LNCaP clone FGC (cell line): Measurements from ENCODE around the gene RCBTB2.
"Not testable (repeated sequence)": the region's sequence is repeated elsewhere in the genome, so short reads cannot be mapped to it uniquely, and the experiment has no call there.

Source experiments
- DNase-seq: peaks from one replicate; pipeline ENCODE4 v3.0.0-alpha.2; 2011; ENCODE audit warnings: low read depth
- H3K4me3 ChIP-seq: 2 replicates; pipeline ENCODE4 v1.5.1; 2011; ENCODE audit warnings: mild to moderate bottlenecking, low read depth, low read length, control low read depth
- CTCF ChIP-seq: IDR thresholded peaks from 2 replicates; pipeline ENCODE4 v1.5.1; 2012; ENCODE audit warnings: mild to moderate bottlenecking; ENCODE audit not compliant: control insufficient read depth, insufficient read depth; ENCODE audit errors: extremely low read depth

RCBTB2 gene

GRCh38 chr13:48457578-48458242 lies 75.2 kb downstream of the RCBTB2 start:
- no peak for DNase-seq
- no peak overlapping the region for H3K4me3 ChIP-seq
- TF ChIP-seq CTCF: no peak

- H3K4me3 ChIP-seq: no peak overlapping the region
- no peak for TF ChIP-seq CTCF
- DNase-seq: no peak
Measured at GRCh38 chr13:48456546-48456945, 76.3 kb downstream of the RCBTB2 start.

- H3K4me3 ChIP-seq, DNase-seq: not testable (repeated sequence)
Measured at GRCh38 chr13:48451196-48451595, 81.7 kb downstream of the RCBTB2 start.

- H3K4me3 ChIP-seq: no peak overlapping the region
- no peak for DNase-seq
- TF ChIP-seq CTCF: no peak
Measured at GRCh38 chr13:48449656-48450055, 83.2 kb downstream of the RCBTB2 start.

GRCh38 chr13:48448959-48449614 lies 83.8 kb downstream of the RCBTB2 start:
- DNase-seq: no peak
- TF ChIP-seq CTCF: no peak
- peak overlapping the region; percentile 1; the same call in 1 of the 2 replicates for H3K4me3 ChIP-seq

- H3K4me3 ChIP-seq: no peak overlapping the region
- TF ChIP-seq CTCF: no peak
- peak; percentile 28 for DNase-seq
Measured at GRCh38 chr13:48448285-48448958, 84.5 kb downstream of the RCBTB2 start.

- TF ChIP-seq CTCF: no peak
- no peak overlapping the region for H3K4me3 ChIP-seq
- DNase-seq: no peak
Measured at GRCh38 chr13:48446464-48446863, 86.4 kb downstream of the RCBTB2 start.
